GM19397 (cell line): ENCODE data around the gene NDUFAF2.
"Not testable (repeated sequence)": the region's sequence is repeated elsewhere in the genome, so short reads cannot be mapped to it uniquely, and the experiment has no call there.

Experiments
- ATAC-seq: cut with Tn5 transposase; IDR thresholded peaks from one replicate; pipeline ENCODE4 v1.9.1; 2021; ENCODE audit warnings: mild to moderate bottlenecking, moderate library complexity; ENCODE audit not compliant: unreplicated experiment

NDUFAF2 gene

GRCh38 chr5:60944904-60945812 is at the start of gene NDUFAF2, which contains the start of gene ERCC8:
Gene NDUFAF2 (plus strand): TSS chr5:60945205. CDS start chr5:60945256, 51 bp downstream.
Gene ERCC8 (minus strand): TSS chr5:60945070. CDS start chr5:60945008, 62 bp downstream.
- peak; percentile 100 for ATAC-seq

- no peak for ATAC-seq
These were observed 48.0 kb upstream of the NDUFAF2 start for GRCh38 chr5:60896991-60897390.

GRCh38 chr5:60903356-60903755 is 41.6 kb upstream of the NDUFAF2 start:
- ATAC-seq = no peak

GRCh38 chr5:60916646-60917045 is 28.4 kb upstream of the NDUFAF2 start:
- ATAC-seq = no peak

GRCh38 chr5:60918466-60918865 is 26.5 kb upstream of the NDUFAF2 start:
- no peak for ATAC-seq

- no peak for ATAC-seq
These were observed 17.6 kb upstream of the NDUFAF2 start for GRCh38 chr5:60927450-60927849.

GRCh38 chr5:60929024-60929423 is 16.0 kb upstream of the NDUFAF2 start:
- no peak for ATAC-seq

- no peak for ATAC-seq
These were observed 1.4 kb upstream of the NDUFAF2 start for GRCh38 chr5:60943624-60944023.

- peak; percentile 27 for ATAC-seq
These were observed 795 bp downstream of the NDUFAF2 start for GRCh38 chr5:60945813-60946187.

- ATAC-seq = no peak
These were observed 3.7 kb downstream of the NDUFAF2 start for GRCh38 chr5:60948738-60949137.

GRCh38 chr5:60955239-60955638 is 10.2 kb downstream of the NDUFAF2 start:
- ATAC-seq = no peak

GRCh38 chr5:60958088-60958487 is 13.1 kb downstream of the NDUFAF2 start:
- ATAC-seq = no peak

- no peak for ATAC-seq
These were observed 13.7 kb downstream of the NDUFAF2 start for GRCh38 chr5:60958712-60959111.

- ATAC-seq = no peak
These were observed 14.2 kb downstream of the NDUFAF2 start for GRCh38 chr5:60959156-60959555.

GRCh38 chr5:60960591-60960990 is 15.6 kb downstream of the NDUFAF2 start:
- no peak for ATAC-seq

GRCh38 chr5:60961685-60962084 is 16.7 kb downstream of the NDUFAF2 start:
- no peak for ATAC-seq

- ATAC-seq = no peak
These were observed 27.2 kb downstream of the NDUFAF2 start for GRCh38 chr5:60972231-60972630.

- ATAC-seq = no peak
These were observed 33.1 kb downstream of the NDUFAF2 start for GRCh38 chr5:60977956-60978737.

- ATAC-seq = no peak
These were observed 34.0 kb downstream of the NDUFAF2 start for GRCh38 chr5:60978968-60979367.

GRCh38 chr5:60980511-60980910 is 35.5 kb downstream of the NDUFAF2 start:
- ATAC-seq = no peak

GRCh38 chr5:60982127-60982526 is 37.1 kb downstream of the NDUFAF2 start:
- not testable (repeated sequence) for ATAC-seq

GRCh38 chr5:60989790-60990189 is 44.8 kb downstream of the NDUFAF2 start:
- no peak for ATAC-seq
